Measurements from ENCODE around the gene ABCD1. TPM values are rescaled to one million over a fixed set of nuclear protein-coding genes. Genes with fewer than 3 reads are reported as not detected.
A peak's percentile ranks its signal among the peaks of the same experiment; 100 is the strongest.

ABCD1 gene
- total and polyA plus RNA-seq, 10 of the 15 experiments (the other 5 are each of a cell fraction or from before 2014, with no cell fraction given), result 0.13 to 6.5 (median 1.4) TPM

DNA sequence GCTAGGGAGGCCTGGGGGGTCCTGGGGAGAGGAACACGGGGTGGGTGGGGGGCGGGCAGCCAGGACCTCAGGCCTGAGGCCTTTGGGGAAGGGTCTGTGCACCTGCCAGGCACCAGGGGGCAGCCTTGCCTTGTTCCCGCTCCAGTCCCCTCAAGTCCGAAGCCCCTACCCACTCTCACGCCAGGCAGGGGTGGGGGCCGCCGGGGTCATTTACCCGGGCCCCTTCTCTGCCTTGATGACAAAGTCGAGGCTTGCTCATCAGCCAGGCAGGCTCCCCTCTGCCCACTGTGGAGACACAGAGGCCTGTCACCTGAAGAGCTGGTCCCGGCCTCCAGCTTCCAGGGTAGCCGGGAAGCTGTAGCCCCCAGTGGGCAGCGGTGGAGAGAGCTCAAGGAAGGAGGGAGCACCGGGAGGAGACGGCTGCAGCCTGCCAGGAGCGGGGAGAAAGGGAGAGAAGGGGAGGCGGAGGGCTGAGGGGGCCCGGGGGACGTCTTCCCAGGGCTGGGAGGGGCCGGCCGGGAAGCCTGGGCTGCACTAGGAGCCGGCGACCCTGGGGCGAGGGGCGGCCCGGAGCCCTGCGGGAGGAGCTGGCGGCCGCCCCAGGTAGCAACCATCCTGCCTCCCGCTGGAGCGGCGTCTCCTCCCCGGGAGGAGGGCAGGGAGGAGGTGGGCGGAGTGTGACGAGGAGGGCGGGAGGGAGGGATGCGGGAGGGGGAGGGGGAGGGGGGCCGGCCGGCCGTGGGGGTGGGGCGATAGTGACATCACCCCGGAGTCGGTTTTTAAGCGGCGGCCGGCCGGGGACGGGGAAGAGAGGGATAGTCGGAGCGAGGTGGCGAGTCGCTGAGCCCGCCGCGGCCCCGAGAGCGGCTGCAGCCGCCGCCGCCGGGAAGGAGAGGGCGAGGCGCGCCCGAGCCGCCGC lies 37.3 kb upstream of the ABCD1 start, which contains the start of gene SLC6A8 (continued):
- TF ChIP-seq EED (IDR thresholded peaks at IDR 0.05; ENCODE audit: low read depth) (no peak), RAD21 (IDR thresholded peaks at IDR 0.05; ENCODE audit: insufficient read depth, low read depth, low read length) (0 out of 2 replicates have a peak, but pooled peaks have one; percentile 24)

DNA sequence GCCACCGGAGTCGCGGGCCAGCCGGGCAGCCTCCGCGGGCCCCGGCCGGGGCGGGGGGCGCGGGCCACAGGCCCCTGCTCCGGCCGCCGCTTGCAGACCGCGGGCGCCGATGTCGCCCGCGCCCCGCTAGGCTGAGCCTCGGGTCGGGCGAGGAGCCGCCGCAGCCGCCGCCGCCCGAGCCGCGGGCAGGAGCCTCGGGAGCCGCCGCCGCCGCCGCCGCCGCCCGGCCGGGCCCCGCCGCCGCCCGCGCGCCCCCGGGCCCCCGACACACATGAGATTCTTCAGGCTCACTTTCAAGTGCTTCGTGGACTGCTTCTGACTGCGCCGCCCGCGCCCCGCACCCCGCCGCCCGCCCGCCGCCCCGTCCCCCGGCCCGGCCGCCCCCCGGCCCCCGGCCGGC lies 36.6 kb upstream of the ABCD1 start:
- Histone ChIP-seq H3K36me3 (ENCODE audit: control insufficient read depth in 2 of 2, insufficient read depth in 2 of 2, low read length in 1 of 2) (no peaks in the 10 kb centered on the region), H3K9ac (ENCODE audit: control insufficient read depth, insufficient read depth, low read length) (no peak overlapping the region), H2AFZ (ENCODE audit: control insufficient read depth, low read depth, low read length) (no peak overlapping the region), H3K27ac (ENCODE audit: control insufficient read depth, insufficient read depth) (no peak overlapping the region), H3K4me2 (ENCODE audit: control insufficient read depth, insufficient read depth) (no peak overlapping the region), H3K27me3 (replicated peaks in 1 of 2; ENCODE audit: control insufficient read depth in 2 of 2, insufficient read depth in 2 of 2, low read length in 1 of 2) (no peaks in the 10 kb centered on the region), H3K9me3 (replicated peaks; ENCODE audit: control insufficient read depth, insufficient read depth, low read length) (no peaks in the 10 kb centered on the region; the same call in 2 of the 3 replicates), H4K20me1 (ENCODE audit: control insufficient read depth, insufficient read depth) (no peaks in the 10 kb centered on the region), H3K4me1 (ENCODE audit: control insufficient read depth, insufficient read depth, low read length) (no peaks in the 10 kb centered on the region), H3K4me3 (no peak overlapping the region), H3K79me2 (ENCODE audit: control insufficient read depth, insufficient read depth, low read length) (no peaks in the 10 kb centered on the region)
- RAD21 ChIA-PET (ENCODE audit: unreplicated experiment), result interaction anchor here (1.1 kb wide), 1 partner anchor 74 kb away, joined by 3 read pairs; no protein-coding TSS in a partner anchor
- WGBS (ENCODE audit: insufficient coverage, insufficient replicate concordance, low lambda C conversion rate, missing lambda C conversion rate), result no CpG with 5 or more reads among the region's 69 CpGs
- BruUV-seq (replicated peaks), result no TSS peak
- POLR2A ChIA-PET, result no interaction called here
- SMC1A ChIA-PET (ENCODE audit: uncharacterized antibody, unreplicated experiment), result no interaction called here
- no peak for ATAC-seq
- TF ChIP-seq HCFC1 (IDR thresholded peaks at IDR 0.05; ENCODE audit: low read length) (no peak), NR2C2 (IDR thresholded peaks at IDR 0.05; ENCODE audit: borderline replicate concordance, control insufficient read depth, insufficient read length, low read depth) (no peak), SIX5 (IDR thresholded peaks at IDR 0.05; ENCODE audit: low read depth, low read length, severe bottlenecking) (no peak), NFXL1 (IDR thresholded peaks at IDR 0.05; ENCODE audit: borderline replicate concordance) (no peak), SIN3A (IDR thresholded peaks at IDR 0.05; ENCODE audit: low read depth, low read length) (no peak), KLF5 (IDR thresholded peaks at IDR 0.05; ENCODE audit: partially characterized antibody) (no peak), CBX5 (IDR thresholded peaks at IDR 0.05; ENCODE audit: low read depth) (no peak), ESRRA (IDR thresholded peaks at IDR 0.05; ENCODE audit: low read length) (no peak), MTA2 (IDR thresholded peaks at IDR 0.05; ENCODE audit: low read depth) (no peak), FOXM1 (IDR thresholded peaks at IDR 0.05; ENCODE audit: low read depth, low read length) (no peak), RUNX3 (IDR thresholded peaks at IDR 0.05; ENCODE audit: low read length) (no peak), BMI1 (IDR thresholded peaks at IDR 0.05; ENCODE audit: borderline replicate concordance) (no peak), POU2F2 (IDR thresholded peaks at IDR 0.05; ENCODE audit: borderline replicate concordance, low read depth, low read length) (no peak)
- TF ChIP-seq, protein P1, sequence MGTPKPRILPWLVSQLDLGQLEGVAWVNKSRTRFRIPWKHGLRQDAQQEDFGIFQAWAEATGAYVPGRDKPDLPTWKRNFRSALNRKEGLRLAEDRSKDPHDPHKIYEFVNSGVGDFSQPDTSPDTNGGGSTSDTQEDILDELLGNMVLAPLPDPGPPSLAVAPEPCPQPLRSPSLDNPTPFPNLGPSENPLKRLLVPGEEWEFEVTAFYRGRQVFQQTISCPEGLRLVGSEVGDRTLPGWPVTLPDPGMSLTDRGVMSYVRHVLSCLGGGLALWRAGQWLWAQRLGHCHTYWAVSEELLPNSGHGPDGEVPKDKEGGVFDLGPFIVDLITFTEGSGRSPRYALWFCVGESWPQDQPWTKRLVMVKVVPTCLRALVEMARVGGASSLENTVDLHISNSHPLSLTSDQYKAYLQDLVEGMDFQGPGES (IDR thresholded peaks at IDR 0.05), result no peak
- FAIRE-seq, result no peak
- no peak for DNase-seq (ENCODE audit: low read depth, low spot score)
- in situ Hi-C loops (cut with MboI), result no loop called here
- intact Hi-C loops (cut with micrococcal nuclease; ENCODE audit: unreplicated experiment), result no loop called here
- CTCF ChIA-PET, result no interaction called here
